GM18909 (cell line): Measurements from ENCODE around the gene TMPRSS12.
"Not testable (repeated sequence)": the region's sequence is repeated elsewhere in the genome, so short reads cannot be mapped to it uniquely, and the experiment has no call there.

Experiments
- ATAC-seq: cut with Tn5 transposase; IDR thresholded peaks from one replicate; pipeline ENCODE4 v1.9.1; 2021; ENCODE audit warnings: mild to moderate bottlenecking; ENCODE audit not compliant: unreplicated experiment, poor library complexity

Gene TMPRSS12

GRCh38 chr12:50842637-50843493, at the start of gene TMPRSS12:
TMPRSS12 (plus strand) TSS chr12:50842926; CDS start chr12:50842965, 39 bp downstream.
- ATAC-seq: no peak

- ATAC-seq: no peak
Observed at GRCh38 chr12:50799908-50800307, 42.8 kb upstream of the TMPRSS12 start.

- no peak for ATAC-seq
Observed at GRCh38 chr12:50803230-50803875, 39.4 kb upstream of the TMPRSS12 start.

- ATAC-seq: no peak
Observed at GRCh38 chr12:50806176-50806575, 36.5 kb upstream of the TMPRSS12 start.

GRCh38 chr12:50809131-50809530, 33.6 kb upstream of the TMPRSS12 start:
- not testable (repeated sequence) for ATAC-seq

GRCh38 chr12:50814921-50815320, 27.8 kb upstream of the TMPRSS12 start:
- not testable (repeated sequence) for ATAC-seq

- ATAC-seq: no peak
Observed at GRCh38 chr12:50820177-50820576, 22.5 kb upstream of the TMPRSS12 start.

GRCh38 chr12:50822082-50822481, 20.6 kb upstream of the TMPRSS12 start:
- no peak for ATAC-seq

GRCh38 chr12:50823724-50824123, 19.0 kb upstream of the TMPRSS12 start:
- ATAC-seq: not testable (repeated sequence)

GRCh38 chr12:50824914-50825313, 17.8 kb upstream of the TMPRSS12 start:
- no peak for ATAC-seq

- no peak for ATAC-seq
Observed at GRCh38 chr12:50825372-50825838, 17.3 kb upstream of the TMPRSS12 start.

GRCh38 chr12:50828121-50828520, 14.6 kb upstream of the TMPRSS12 start:
- no peak for ATAC-seq

- no peak for ATAC-seq
Observed at GRCh38 chr12:50828886-50829285, 13.8 kb upstream of the TMPRSS12 start.

GRCh38 chr12:50833801-50834200, 8.9 kb upstream of the TMPRSS12 start:
- ATAC-seq: not testable (repeated sequence)

GRCh38 chr12:50839042-50839441, 3.7 kb upstream of the TMPRSS12 start:
- no peak for ATAC-seq

- ATAC-seq: no peak
Observed at GRCh38 chr12:50840809-50841487, 1.8 kb upstream of the TMPRSS12 start.

- no peak for ATAC-seq
Observed at GRCh38 chr12:50841716-50842531, 802 bp upstream of the TMPRSS12 start.

GRCh38 chr12:50845021-50845647, 2.4 kb downstream of the TMPRSS12 start:
- no peak for ATAC-seq

- ATAC-seq: no peak
Observed at GRCh38 chr12:50848963-50849362, 6.2 kb downstream of the TMPRSS12 start.

- not testable (repeated sequence) for ATAC-seq
Observed at GRCh38 chr12:50855218-50855617, 12.5 kb downstream of the TMPRSS12 start.
